Parathyroid adenoma (tissue), 2 donors: Measurements from ENCODE around the gene ESD.

Experiments
- H2AFZ ChIP-seq: fragments of 300-600 bp; sonication (generic); one replicate; pipeline ENCODE4 v1.7.0; 2017; ENCODE audit warnings: antibody characterized with exemption, mild to moderate bottlenecking
- H3K27ac ChIP-seq: fragments of 300-600 bp; sonication (generic); one replicate; pipeline ENCODE4 v1.7.0; 2017
- H3K27me3 ChIP-seq: fragments of 300-600 bp; sonication (generic); one replicate; pipeline ENCODE4 v1.7.0; 2017; ENCODE audit warnings: low read length; ENCODE audit not compliant: control insufficient read depth, insufficient read depth
- H3K36me3 ChIP-seq: fragments of 300-600 bp; sonication (generic); one replicate; pipeline ENCODE4 v1.7.0; 2017; ENCODE audit warnings: low read length; ENCODE audit not compliant: control insufficient read depth, insufficient read depth
- H3K4me1 ChIP-seq: fragments of 300-600 bp; sonication (generic); one replicate; pipeline ENCODE4 v1.7.0; 2017; ENCODE audit warnings: control low read depth
- H3K4me2 ChIP-seq: fragments of 300-600 bp; sonication (generic); one replicate; pipeline ENCODE4 v1.7.0; 2017; ENCODE audit warnings: low read length
- H3K4me3 ChIP-seq: fragments of 300-600 bp; sonication (generic); one replicate; pipeline ENCODE4 v1.7.0; 2017; ENCODE audit warnings: low read depth, low read length
- H3K79me2 ChIP-seq: fragments of 300-600 bp; sonication (generic); one replicate; pipeline ENCODE4 v1.7.0; 2017; ENCODE audit warnings: control low read depth
- H3K9ac ChIP-seq: fragments of 300-600 bp; sonication (generic); one replicate; pipeline ENCODE4 v1.7.0; 2017; ENCODE audit warnings: mild to moderate bottlenecking
- H3K9me3 ChIP-seq: fragments of 300-600 bp; sonication (generic); one replicate; pipeline ENCODE4 v1.7.0; 2017; ENCODE audit warnings: low read length; ENCODE audit not compliant: control insufficient read depth
- CTCF ChIP-seq: fragments of 300-600 bp; sonication (generic); IDR thresholded peaks from one replicate; pipeline ENCODE4 v1.7.0; 2017; ENCODE audit warnings: antibody characterized with exemption, mild to moderate bottlenecking
- donor health status: primary hyperparathyroidism.

The ESD gene

GRCh38 chr13:46735425-46735824, 61.5 kb downstream of the ESD start:
- Histone ChIP-seq H2AFZ (no peak overlapping the region), H3K4me3 (no peak overlapping the region), H3K79me2 (no peaks in the 10 kb centered on the region), H3K9ac (no peak overlapping the region), H3K36me3 (no peaks in the 10 kb centered on the region), H3K27me3 (no peaks in the 10 kb centered on the region), H3K4me2 (no peak overlapping the region), H3K9me3 (no peaks in the 10 kb centered on the region), H3K4me1 (no peaks in the 10 kb centered on the region), H3K27ac (no peak overlapping the region)
- TF ChIP-seq CTCF, result no peak

- no peak overlapping the region for H3K4me3 ChIP-seq
- no peaks in the 10 kb centered on the region for H3K79me2 ChIP-seq
- no peaks in the 10 kb centered on the region for H3K36me3 ChIP-seq
- H3K9ac ChIP-seq, result no peak overlapping the region
- no peak for TF ChIP-seq CTCF
- no peak overlapping the region for H3K27ac ChIP-seq
- no peak overlapping the region for H3K4me2 ChIP-seq
- no peaks in the 10 kb centered on the region for H3K27me3 ChIP-seq
- no peaks in the 10 kb centered on the region for H3K9me3 ChIP-seq
- no peaks in the 10 kb centered on the region for H3K4me1 ChIP-seq
- H2AFZ ChIP-seq, result no peak overlapping the region
These were observed 65.4 kb downstream of the ESD start for GRCh38 chr13:46731535-46731934.

- Histone ChIP-seq H2AFZ (no peak overlapping the region), H3K4me3 (no peak overlapping the region), H3K4me1 (no peaks in the 10 kb centered on the region), H3K4me2 (no peak overlapping the region), H3K79me2 (no peaks in the 10 kb centered on the region), H3K9ac (no peak overlapping the region), H3K9me3 (no peaks in the 10 kb centered on the region), H3K27ac (no peak overlapping the region), H3K36me3 (no peaks in the 10 kb centered on the region), H3K27me3 (no peaks in the 10 kb centered on the region)
- no peak for TF ChIP-seq CTCF
These were observed 68.2 kb downstream of the ESD start for GRCh38 chr13:46728777-46729176.

- Histone ChIP-seq H3K9ac (no peak overlapping the region), H2AFZ (no peak overlapping the region), H3K4me3 (no peak overlapping the region), H3K9me3 (no peaks in the 10 kb centered on the region), H3K79me2 (no peaks in the 10 kb centered on the region), H3K4me2 (no peak overlapping the region), H3K36me3 (no peaks in the 10 kb centered on the region), H3K27ac (no peak overlapping the region), H3K4me1 (no peaks in the 10 kb centered on the region), H3K27me3 (no peaks in the 10 kb centered on the region)
- no peak for TF ChIP-seq CTCF
These were observed 70.6 kb downstream of the ESD start for GRCh38 chr13:46726347-46726746.
